GM21528 (cell line): ENCODE measurements around the gene HACE1.
"Not testable (repeated sequence)": the region's sequence is repeated elsewhere in the genome, so short reads cannot be mapped to it uniquely, and the experiment has no call there.

Experiments
- ATAC-seq: cut with Tn5 transposase; IDR thresholded peaks from one replicate; pipeline ENCODE4 v1.9.1; 2021; ENCODE audit warnings: mild to moderate bottlenecking, moderate library complexity; ENCODE audit not compliant: unreplicated experiment, low FRiP score

The HACE1 gene

DNA sequence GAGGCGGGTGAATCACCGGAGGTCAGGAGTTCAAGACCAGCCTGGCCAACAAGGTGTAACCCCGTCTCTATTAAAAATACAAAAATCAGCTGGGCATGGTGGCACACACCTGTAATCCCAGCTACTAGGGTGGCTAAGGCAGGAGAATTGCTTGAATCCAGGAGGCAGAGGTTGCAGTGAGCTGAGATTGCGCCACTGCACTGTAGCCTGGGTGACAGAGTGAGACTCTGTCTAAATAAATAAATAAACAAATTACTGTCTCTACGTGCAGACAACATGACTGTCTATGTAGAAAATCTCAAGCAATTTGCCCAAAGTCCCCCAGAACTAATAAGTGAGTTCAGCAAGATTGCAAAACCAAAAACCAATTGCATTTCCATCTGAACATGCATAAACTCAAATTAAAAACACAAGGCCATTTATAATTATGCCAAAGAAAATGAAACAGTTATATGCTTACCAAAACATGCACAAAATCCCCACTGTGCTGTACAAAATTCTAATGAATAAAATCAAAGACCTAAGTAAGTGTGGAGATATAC is 23.2 kb downstream of the HACE1 start:
- ATAC-seq = not testable (repeated sequence)

DNA sequence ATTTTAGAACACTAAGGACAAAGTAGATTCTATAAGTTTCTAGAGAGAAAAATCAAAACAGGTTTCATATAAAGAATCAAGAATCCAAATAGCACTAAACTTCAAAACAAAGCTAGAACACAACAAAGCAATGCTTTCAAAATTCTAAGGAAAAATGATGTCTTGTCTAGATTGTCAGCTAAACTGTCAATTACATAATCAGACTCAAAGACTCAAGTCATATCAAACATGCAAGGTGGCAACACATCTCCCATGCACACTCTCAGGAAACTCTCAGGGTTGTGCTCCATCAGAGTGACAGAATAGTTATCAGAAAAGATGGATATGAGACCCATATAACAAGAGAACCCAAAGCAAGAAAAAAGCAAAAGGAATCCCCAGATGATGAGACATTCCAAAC is 23.9 kb downstream of the HACE1 start:
- ATAC-seq = no peak

- no peak for ATAC-seq
Observed at GRCh38 chr6:104829183-104829958, 30.3 kb downstream of the HACE1 start.

- ATAC-seq = no peak
Observed at GRCh38 chr6:104828478-104828877, 31.2 kb downstream of the HACE1 start.

DNA sequence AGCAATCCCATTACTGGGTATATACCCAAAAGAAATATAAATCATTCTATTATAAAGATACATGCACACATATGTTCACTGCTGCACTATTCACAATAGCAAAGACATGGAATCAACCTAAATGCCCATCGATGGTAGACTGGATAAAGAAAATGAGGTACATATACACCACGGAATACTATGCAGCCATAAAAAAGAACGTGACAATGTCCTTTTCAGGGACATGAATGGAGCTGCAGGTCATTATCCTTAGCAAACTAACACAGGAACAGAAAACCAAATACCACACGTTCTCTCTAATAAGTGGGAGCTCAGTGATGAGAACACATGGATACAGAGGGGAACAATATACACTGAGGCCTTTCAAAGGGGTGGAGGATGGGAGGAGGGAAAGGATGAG is 38.9 kb downstream of the HACE1 start:
- ATAC-seq = not testable (repeated sequence)

GRCh38 chr6:104816125-104816524 is 43.6 kb downstream of the HACE1 start:
- no peak for ATAC-seq

- ATAC-seq = no peak
Observed at GRCh38 chr6:104814743-104815142, 45.0 kb downstream of the HACE1 start.

GRCh38 chr6:104813552-104813951 is 46.2 kb downstream of the HACE1 start:
- ATAC-seq = no peak

DNA sequence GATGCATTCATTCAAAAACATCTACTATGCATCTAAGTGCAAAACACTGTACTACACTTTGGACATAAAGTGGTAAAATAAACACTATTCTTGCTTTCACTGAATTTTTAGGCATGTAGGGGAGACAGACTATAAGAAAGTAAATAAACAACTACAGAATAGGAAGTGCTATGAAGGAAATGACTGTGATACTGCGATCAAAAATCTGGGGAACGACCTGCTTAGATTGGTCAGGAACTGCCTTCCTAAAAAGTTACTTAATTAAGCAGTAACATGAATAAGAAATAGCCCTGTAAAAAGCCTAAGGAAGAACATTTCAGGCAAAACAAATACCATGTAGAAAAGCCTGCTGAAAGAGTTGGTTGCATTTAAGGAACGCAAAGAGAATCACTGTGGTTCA is 50.6 kb downstream of the HACE1 start:
- no peak for ATAC-seq

GRCh38 chr6:104805335-104805734 is 54.4 kb downstream of the HACE1 start:
- ATAC-seq = not testable (repeated sequence)

- no peak for ATAC-seq
Observed at GRCh38 chr6:104799134-104799657, 60.5 kb downstream of the HACE1 start.

DNA sequence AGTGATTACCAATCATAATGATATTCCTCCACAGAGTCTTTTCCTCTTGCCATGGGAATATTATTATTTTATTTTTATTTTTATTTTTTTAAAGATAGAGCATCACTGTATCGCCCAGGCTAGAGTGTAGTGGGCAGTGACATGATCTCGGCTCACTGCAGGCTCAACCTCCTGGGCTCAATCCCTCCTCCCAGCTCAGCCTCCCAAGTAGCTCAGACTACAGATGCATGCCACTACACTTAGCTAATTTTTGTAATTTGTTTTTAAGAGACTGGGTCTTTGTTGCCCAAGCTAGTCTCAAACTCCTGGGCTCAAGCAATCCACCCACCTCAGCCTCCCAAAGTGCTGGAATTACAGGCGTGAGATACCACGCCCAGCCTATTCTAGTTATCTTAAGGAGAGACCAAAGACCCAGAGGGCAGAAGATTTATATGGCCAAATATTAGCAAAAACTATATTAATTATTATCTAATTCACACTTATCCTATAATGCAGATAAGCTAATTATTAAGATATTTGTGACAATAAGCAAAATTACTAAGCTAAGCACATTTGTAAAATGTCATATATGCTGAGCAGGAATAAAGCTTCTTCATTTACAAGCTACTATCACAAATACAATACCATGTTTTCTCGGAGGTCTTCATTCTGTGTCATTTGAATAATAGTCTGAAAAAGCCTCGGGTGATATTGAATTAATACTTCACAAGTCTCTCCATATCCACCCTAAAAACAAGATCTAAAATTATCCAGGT is 63.5 kb downstream of the HACE1 start:
- ATAC-seq = no peak

DNA sequence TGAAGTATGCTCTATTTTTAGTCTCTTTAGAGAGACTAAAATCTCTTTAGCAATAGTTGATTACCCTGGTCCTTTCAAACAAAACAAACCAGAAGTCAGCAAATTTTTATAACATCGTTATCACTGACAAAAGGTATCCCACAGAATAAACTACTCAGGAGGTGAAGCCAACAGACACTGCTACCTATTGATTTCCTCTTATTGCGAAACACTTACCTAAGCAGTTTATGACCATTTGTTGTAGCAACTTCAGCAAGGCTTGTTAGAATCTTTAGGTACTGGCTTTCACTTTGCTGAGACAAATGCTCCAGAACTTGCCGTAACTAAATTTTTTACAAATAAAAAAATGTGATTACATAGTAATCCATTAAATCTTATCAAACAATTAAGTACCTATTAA is 64.4 kb downstream of the HACE1 start:
- no peak for ATAC-seq

DNA sequence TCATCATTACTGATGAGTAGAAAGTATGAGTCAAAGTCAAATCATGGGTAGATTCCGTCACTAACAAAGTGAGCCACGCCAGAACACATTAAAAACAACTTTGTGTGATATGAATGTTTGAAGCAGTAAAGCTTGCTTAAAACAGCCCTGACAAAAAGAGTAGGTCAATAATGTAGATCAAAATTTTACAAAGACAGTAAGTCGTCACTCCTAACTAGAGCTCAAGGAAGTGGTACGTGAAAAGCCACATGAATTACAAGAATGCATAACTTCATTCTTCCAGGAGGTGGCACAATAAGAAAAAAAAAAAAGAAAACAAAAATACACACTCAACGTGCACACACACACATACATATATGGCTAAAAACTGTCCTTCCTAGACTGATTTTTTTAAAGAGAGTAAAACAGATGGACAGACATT is 69.9 kb downstream of the HACE1 start:
- peak; percentile 79 for ATAC-seq

GRCh38 chr6:104788400-104788799 is 71.3 kb downstream of the HACE1 start:
- ATAC-seq = no peak

GRCh38 chr6:104787305-104787704 is 72.4 kb downstream of the HACE1 start:
- ATAC-seq = no peak

DNA sequence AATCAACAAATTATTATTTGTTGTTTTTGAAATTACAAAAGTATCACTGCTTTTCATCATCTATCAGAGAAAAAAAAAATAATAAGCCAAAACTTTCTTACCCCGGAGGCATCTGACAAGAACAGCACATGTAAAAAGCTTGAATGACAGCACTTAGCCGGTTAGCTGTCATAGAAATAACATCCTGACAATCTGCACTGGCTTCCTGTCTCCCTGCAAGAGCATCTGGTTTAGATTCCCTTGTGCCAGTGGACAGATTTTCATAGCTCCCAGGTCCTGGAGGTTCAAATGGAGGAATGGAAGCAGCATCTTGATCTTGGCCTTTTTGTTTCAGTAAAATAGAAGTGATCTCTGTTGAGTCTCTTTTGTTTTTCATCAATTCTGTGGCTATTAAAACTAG is 74.8 kb downstream of the HACE1 start:
- no peak for ATAC-seq

DNA sequence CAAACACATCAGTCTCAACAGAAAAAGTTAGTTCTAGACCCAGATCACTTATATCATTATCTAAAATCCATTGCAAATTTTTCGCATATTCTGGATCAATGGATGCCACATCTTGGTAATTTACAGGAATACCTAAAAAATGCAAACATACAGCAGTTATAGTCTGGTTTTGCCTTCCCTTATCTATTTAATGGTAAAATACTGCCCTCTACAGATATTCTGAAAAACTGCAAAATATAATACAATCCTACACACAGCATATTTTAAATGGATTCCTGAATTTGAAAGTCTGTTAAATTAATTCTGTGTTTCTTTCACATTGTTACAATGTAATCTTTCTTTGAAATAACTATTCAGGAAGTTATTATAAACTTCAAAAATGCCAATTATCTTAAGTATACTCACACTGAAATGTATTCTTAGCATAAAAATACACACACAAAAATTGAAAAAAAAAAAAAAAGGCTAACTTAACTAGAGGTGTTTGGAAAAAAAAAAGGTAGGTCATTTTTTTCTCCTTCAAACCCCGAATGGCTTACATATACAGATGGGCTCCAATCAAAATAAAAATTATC is 88.4 kb downstream of the HACE1 start:
- ATAC-seq = peak; percentile 85

- ATAC-seq = no peak
Observed at GRCh38 chr6:104768906-104769305, 90.8 kb downstream of the HACE1 start.

- no peak for ATAC-seq
Observed at GRCh38 chr6:104766595-104766994, 93.1 kb downstream of the HACE1 start.

DNA sequence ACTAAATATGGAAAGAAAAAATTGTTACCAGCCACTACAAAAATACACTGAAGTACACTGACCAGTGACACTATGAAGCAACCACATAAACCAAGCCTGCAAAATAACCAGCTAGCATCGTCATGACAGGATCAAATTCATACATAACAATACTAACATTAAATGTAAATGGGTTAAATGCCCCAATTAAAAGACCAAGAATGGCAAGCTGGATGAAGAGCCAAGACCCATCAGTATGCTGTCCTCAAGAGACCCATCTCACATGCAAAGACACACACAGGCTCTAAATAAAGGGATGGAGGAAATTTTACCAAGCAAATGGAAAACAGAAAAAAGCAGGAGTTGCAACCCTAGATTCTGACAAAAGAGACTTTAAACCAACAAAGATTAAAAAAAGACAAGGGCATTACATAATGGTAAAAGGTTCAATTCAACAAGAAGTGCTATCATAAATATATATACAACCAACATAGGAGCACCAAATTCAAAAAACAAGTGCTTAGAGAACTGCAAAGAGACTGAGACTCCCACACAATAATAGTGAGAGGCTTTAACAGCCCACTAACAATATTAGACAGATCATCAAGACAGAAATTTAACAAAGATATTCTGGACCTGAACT is 104.8 kb downstream of the HACE1 start:
- ATAC-seq = no peak
